Activated B cell treated with CpG ODN at 0.5 μM for 24 hours (primary cell): ENCODE results near the gene TIMM10B. TPM values are rescaled to one million over a fixed set of nuclear protein-coding genes. Genes with fewer than 3 reads are reported as not detected.

Experiments used
- ATAC-seq: fragments of 200-7000 bp; cut with Tn5 transposase; one replicate; pipeline ENCODE4 v1.10.0; 2021; ENCODE audit warnings: low read depth, mild to moderate bottlenecking, moderate library complexity
- CTCF ChIA-PET: fragments of 350-600 bp; sonication (Branson Sonifier 250); formaldehyde crosslinking; loops from one replicate; lab custom pipeline; 2021; ENCODE audit warnings: antibody characterized with exemption; lab: Charles Lee
- POLR2A ChIA-PET: fragments of 350-600 bp; sonication (Branson Sonifier 250); formaldehyde crosslinking; loops from one replicate; lab custom pipeline; 2021; ENCODE audit warnings: antibody characterized with exemption; lab: Charles Lee
- DNase-seq: peaks from one replicate; pipeline ENCODE4 v3.0.0; 2022
- H3K27ac Mint-ChIP-seq: one replicate; pipeline ENCODE4 v1.8.0; 2020; ENCODE audit warnings: mixed read lengths
- H3K27me3 Mint-ChIP-seq: one replicate; pipeline ENCODE4 v1.8.0; 2021; ENCODE audit warnings: mixed read lengths
- H3K36me3 Mint-ChIP-seq: one replicate; pipeline ENCODE4 v1.8.0; 2021; ENCODE audit warnings: low read depth, mixed read lengths
- H3K4me1 Mint-ChIP-seq: one replicate; pipeline ENCODE4 v1.8.0; 2021; ENCODE audit warnings: mixed read lengths
- H3K4me3 Mint-ChIP-seq: one replicate; pipeline ENCODE4 v1.8.0; 2020; ENCODE audit warnings: mild to moderate bottlenecking, mixed read lengths
- H3K9me3 Mint-ChIP-seq: one replicate; pipeline ENCODE4 v1.8.0; 2020; ENCODE audit warnings: mixed read lengths
- intact Hi-C: fragments of 100-400 bp; cut with micrococcal nuclease; formaldehyde crosslinking; loops from one replicate; pipeline ENCODE4 v1.15.1; 2024
- total RNA-seq: library from RNA; stranded (reverse); gene quantifications from 2 replicates; pipeline ENCODE4 v1.2.3, GENCODE V29; 2022
- TF ChIP-seq, protein P1 (sequence below): fragments of 200-600 bp; IDR thresholded peaks from one replicate; pipeline ENCODE4 v1.8.0; 2022; ENCODE audit warnings: antibody characterized with exemption, mild to moderate bottlenecking

The TIMM10B gene
- total RNA-seq, 1 donor from 2014 or later, result 60.0 TPM

DNA sequence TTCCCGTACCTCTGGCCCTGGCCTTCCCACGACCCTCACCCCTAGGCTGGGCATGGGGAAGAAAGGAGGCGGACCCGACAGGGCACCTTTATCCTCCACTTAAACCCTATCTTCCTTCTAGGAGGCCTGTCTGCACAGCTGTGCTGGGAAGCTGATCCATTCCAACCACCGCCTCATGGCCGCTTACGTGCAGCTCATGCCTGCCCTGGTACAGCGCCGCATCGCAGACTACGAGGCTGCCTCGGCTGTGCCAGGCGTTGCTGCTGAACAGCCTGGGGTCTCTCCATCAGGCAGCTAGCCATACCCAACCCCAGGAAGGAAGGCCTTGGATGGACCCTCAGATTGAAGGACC, 599 bp downstream of the TIMM10B start:
- Mint-ChIP-seq H3K4me3 (peak overlapping the region; percentile 95), H3K36me3 (peaks cover 45% of the 10 kb centered on the region), H3K27ac (peak overlapping the region; percentile 97), H3K4me1 (peaks cover 42% of the 10 kb centered on the region), H3K9me3 (no peaks in the 10 kb centered on the region), H3K27me3 (no peaks in the 10 kb centered on the region)
- no peak for ATAC-seq
- TF ChIP-seq, protein P1, sequence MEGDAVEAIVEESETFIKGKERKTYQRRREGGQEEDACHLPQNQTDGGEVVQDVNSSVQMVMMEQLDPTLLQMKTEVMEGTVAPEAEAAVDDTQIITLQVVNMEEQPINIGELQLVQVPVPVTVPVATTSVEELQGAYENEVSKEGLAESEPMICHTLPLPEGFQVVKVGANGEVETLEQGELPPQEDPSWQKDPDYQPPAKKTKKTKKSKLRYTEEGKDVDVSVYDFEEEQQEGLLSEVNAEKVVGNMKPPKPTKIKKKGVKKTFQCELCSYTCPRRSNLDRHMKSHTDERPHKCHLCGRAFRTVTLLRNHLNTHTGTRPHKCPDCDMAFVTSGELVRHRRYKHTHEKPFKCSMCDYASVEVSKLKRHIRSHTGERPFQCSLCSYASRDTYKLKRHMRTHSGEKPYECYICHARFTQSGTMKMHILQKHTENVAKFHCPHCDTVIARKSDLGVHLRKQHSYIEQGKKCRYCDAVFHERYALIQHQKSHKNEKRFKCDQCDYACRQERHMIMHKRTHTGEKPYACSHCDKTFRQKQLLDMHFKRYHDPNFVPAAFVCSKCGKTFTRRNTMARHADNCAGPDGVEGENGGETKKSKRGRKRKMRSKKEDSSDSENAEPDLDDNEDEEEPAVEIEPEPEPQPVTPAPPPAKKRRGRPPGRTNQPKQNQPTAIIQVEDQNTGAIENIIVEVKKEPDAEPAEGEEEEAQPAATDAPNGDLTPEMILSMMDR, result no peak
- ChIA-PET POLR2A (interaction anchor here (0.7 to 2.4 kb wide), 18 partner anchors 8 to 792 kb away, joined by 3 to 20 read pairs (median 6); partner anchors contain the start of genes APBB1, MRPL17, SMPD1 and TAF10), CTCF (interaction anchor here (1.0 to 1.9 kb wide), 6 partner anchors 12 to 224 kb away, joined by 3 to 9 read pairs (median 4); partner anchors contain the start of genes MRPL17 and SMPD1)
- no peak for DNase-seq
- intact Hi-C loops, result loop anchor here (1.0 to 5.0 kb wide), 10 partner anchors 63 to 1875 kb away; partner anchors contain the start of genes APBB1, FHIP1B, ILK and MRPL17

DNA sequence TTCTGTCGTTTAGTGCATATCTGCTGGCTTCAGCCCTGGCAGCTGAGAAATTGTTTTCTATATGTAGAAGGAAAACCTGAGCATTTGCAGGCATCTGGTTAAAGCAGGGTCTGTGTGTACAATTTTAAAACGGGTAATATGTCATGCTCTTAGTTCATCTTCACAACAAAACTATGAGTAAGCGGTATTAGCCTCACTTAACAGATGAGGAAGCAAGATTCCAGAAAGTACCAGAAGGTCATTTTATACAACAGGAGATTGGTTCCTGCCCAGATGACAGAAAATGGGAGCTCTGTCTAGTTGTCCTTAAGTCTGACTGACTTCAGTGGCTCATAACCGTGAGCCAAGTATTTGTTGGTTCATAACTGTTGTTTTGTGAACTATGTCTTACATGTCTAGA, 1.1 kb downstream of the TIMM10B start:
- H3K27ac Mint-ChIP-seq, result peak overlapping the region; percentile 97

DNA sequence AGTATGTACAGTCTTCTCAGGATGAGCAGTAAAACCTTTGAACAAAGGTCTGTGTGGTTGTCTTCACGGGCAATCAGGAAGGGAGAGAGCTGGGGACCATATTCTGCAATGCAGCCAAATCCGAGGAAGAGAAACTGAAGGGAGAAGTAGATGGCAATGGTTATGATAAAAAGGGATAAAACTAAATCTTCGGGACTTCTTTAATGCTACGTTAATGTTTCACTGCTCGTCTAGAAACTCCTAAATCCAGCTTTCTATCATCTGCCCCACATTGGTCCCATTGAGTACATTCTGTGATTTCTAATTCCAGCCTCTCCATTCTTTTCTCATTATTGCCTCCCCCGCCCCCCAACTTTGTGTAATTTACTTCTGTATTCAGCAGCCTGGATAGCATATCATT, 1.7 kb downstream of the TIMM10B start:
- Mint-ChIP-seq H3K9me3 (no peaks in the 10 kb centered on the region), H3K4me3 (peak overlapping the region; percentile 39), H3K27ac (peak overlapping the region; percentile 97), H3K27me3 (no peaks in the 10 kb centered on the region), H3K36me3 (peaks cover 38% of the 10 kb centered on the region), H3K4me1 (peaks cover 42% of the 10 kb centered on the region)
- CTCF ChIA-PET, result interaction anchor here (0.8 kb wide), 1 partner anchor 104 kb away, joined by 5 read pairs; no protein-coding TSS in a partner anchor
- intact Hi-C loops, result loop anchor here (5.0 kb wide), 1 partner anchor 1876 kb away; the partner anchor contains the start of gene TRIM68
- DNase-seq (no peak), ATAC-seq (no peak)
- TF ChIP-seq, protein P1, result no peak
- POLR2A ChIA-PET, result interaction anchor here (2.4 kb wide), 1 partner anchor 136 kb away, joined by 17 read pairs; the partner anchor contains the start of gene TPP1

More for the DNA sequence above, 1.1 kb downstream of the TIMM10B start:
- DNase-seq (no peak), ATAC-seq (no peak)
- CTCF ChIA-PET, result interaction anchor here (0.8 to 1.9 kb wide), 2 partner anchors 103 to 201 kb away, joined by 5 to 8 read pairs; partner anchors contain the start of gene MRPL17
- Mint-ChIP-seq H3K27me3 (no peaks in the 10 kb centered on the region), H3K9me3 (no peaks in the 10 kb centered on the region), H3K4me3 (peak overlapping the region; percentile 95), H3K4me1 (peaks cover 42% of the 10 kb centered on the region), H3K36me3 (peaks cover 40% of the 10 kb centered on the region)
- intact Hi-C loops, result loop anchor here (5.0 kb wide), 1 partner anchor 1875 kb away; the partner anchor contains the start of gene TRIM68
- POLR2A ChIA-PET, result interaction anchor here (0.9 to 2.4 kb wide), 8 partner anchors 8 to 290 kb away, joined by 3 to 20 read pairs (median 8); partner anchors contain the start of genes MRPL17, TAF10, TPP1 and TRIM3
- TF ChIP-seq, protein P1, result no peak

DNA sequence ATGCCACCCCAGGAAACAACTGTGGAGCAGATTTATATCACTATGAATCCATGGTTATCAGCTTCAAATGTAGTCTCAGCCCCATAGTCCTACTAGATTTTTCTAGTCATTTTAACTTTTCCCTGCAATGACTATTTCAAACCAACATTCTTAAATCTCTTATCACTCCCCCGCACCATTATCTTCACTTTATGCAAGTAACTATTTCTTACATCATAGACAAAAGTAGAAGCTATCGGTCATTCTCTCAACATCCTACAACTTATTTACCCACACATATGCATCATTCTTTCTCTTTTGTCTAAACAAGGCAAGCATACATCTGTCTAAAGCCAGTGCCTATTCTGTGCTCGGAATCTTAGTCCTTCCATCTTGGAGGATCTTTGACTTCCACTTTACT, 4.4 kb downstream of the TIMM10B start:
- no peak overlapping the region for H3K4me3 Mint-ChIP-seq
- TF ChIP-seq, protein P1, result no peak
- no peaks in the 10 kb centered on the region for H3K9me3 Mint-ChIP-seq
- POLR2A ChIA-PET, result interaction anchor here (1.3 kb wide), 1 partner anchor 260 kb away, joined by 3 read pairs; no protein-coding TSS in a partner anchor
- H3K27ac Mint-ChIP-seq, result no peak overlapping the region
- H3K27me3 Mint-ChIP-seq, result no peaks in the 10 kb centered on the region
- intact Hi-C loops, result no loop called here
- peaks cover 26% of the 10 kb centered on the region for H3K4me1 Mint-ChIP-seq
- ATAC-seq, result no peak
- peaks cover 48% of the 10 kb centered on the region for H3K36me3 Mint-ChIP-seq
- DNase-seq, result no peak
- CTCF ChIA-PET, result no interaction called here

DNA sequence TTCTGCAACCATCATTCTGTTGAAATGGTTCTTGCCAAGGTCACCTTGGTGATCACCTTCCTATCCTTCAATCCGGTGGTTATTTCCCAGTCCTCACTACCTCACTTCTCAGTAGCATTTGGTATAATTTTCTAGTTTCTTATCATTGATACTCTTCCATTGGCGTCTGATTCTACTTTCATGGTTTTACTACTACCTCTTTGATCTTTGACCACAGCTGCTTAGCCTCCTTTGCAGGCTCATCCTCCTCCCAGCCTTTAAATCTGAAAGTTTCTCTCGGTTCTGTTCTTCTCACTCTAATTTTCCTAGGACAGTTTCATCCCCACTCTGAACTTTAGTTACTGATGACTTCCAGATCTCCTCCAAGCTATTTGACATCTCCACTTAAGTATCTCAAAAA, 5.0 kb downstream of the TIMM10B start:
- Mint-ChIP-seq H3K27me3 (no peaks in the 10 kb centered on the region), H3K27ac (no peak overlapping the region), H3K4me3 (no peak overlapping the region), H3K36me3 (peaks cover 42% of the 10 kb centered on the region), H3K9me3 (no peaks in the 10 kb centered on the region), H3K4me1 (peaks cover 20% of the 10 kb centered on the region)
- no peak for ATAC-seq
- no peak for DNase-seq
- intact Hi-C loops, result no loop called here
- POLR2A ChIA-PET, result interaction anchor here (0.6 kb wide), 1 partner anchor 95 kb away, joined by 3 read pairs; no protein-coding TSS in a partner anchor
- CTCF ChIA-PET, result interaction anchor here (1.7 kb wide), 1 partner anchor 107 kb away, joined by 4 read pairs; no protein-coding TSS in a partner anchor
- TF ChIP-seq, protein P1, result no peak
